Transverse colon (tissue), 4 donors: ENCODE measurements around the gene DDX47.
A peak's percentile ranks its signal among the peaks of the same experiment; 100 is the strongest.

Experiments used
- CTCF ChIP-seq, 5 experiments: fragments of 200-600 bp in 3 of 5; fragments of 450-650 bp in 2 of 5; sonication (generic) in 3 of 5; IDR thresholded peaks; 1 replicate in 2 of 5; 2 replicates in 3 of 5; pipeline ENCODE4 v1.5.1; 2016 to 2017; ENCODE audit warnings: antibody characterized with exemption in 5 of 5, inconsistent platforms in 3 of 5, mild to moderate bottlenecking in 2 of 5, moderate library complexity in 1 of 5
- EP300 ChIP-seq: sonication (generic); formaldehyde crosslinking; IDR thresholded peaks from one replicate; pipeline ENCODE4 v1.6.1; 2017; ENCODE audit warnings: antibody characterized with exemption, low read depth
- POLR2A ChIP-seq: fragments of 450-650 bp; IDR thresholded peaks from one replicate; pipeline ENCODE4 v1.6.1; 2016; ENCODE audit warnings: antibody characterized with exemption, mild to moderate bottlenecking, moderate library complexity
- POLR2AphosphoS5 ChIP-seq, 3 donors: sonication (generic); formaldehyde crosslinking; IDR thresholded peaks; one replicate each; pipeline ENCODE4 v1.6.1; 2016; ENCODE audit warnings: antibody characterized with exemption in 3 of 3

GRCh38 chr12:12837025-12837812 lies 24.1 kb downstream of the DDX47 start:
- TF ChIP-seq CTCF (IDR thresholded peaks at IDR 0.05) (peak; percentile 52 to 78 (median 59)), EP300 (no peak), POLR2A (peak; percentile 11), POLR2AphosphoS5 (IDR thresholded peaks at IDR 0.05) (peak in 1 of 3 donors; percentile 33)
